Activated T-cell treated with anti-CD3 and anti-CD28 coated beads, Interleukin-2, amount 50 U/mL, for 48 hours (primary cell): ENCODE data around the gene NLGN3.

ENCODE experiments used
- DNase-seq, 2 experiments: peaks; one replicate each; pipeline ENCODE4 v3.0.0-alpha.2; 2020

The NLGN3 gene

DNA sequence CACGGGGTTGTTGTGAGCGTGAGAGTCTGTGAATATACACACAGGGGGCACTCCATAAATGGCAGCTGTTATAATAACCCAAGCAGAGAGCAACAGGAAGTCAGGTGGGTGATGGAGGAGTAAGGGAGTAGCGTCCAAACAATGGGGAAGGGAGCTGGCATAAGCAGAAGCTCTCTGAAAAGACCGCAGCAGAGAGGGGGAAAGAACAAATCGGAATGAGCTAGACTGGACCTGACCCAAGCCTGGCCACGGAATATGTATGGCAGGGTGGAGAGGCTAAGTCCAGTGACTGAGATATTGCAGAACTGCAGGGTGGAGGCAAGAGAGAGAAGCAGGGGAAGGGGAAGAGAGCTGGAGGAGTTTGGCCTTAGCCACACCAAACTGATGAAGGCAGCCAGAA lies 71.8 kb downstream of the NLGN3 start:
- DNase-seq, result no peak

DNA sequence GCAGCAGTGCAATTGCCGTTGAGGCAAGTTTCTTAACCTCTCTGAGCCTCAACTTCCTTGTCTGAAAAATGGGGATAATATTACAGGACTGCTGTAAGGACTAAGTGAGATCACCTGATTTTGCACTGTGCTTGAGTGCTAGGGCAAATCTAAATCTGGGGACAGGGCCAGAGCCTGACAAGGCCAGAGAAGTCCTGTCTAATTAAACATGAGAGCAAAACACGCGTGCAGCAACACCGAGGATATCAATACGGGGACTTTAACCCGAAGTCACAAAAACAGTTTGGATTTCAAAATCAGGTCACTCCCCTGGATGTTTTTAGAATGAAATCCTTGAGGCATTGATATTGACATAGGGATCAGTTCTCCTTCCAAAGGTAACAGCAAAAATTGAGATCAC lies 72.7 kb downstream of the NLGN3 start:
- DNase-seq, result no peak
